Fibroblast of pulmonary artery (primary cell): Measurements from ENCODE around the gene TSC2.

Source experiments
- DNase-seq: peaks from one replicate; pipeline ENCODE4 v3.0.0-alpha.2; 2010; ENCODE audit warnings: low read depth
- H3K4me3 ChIP-seq: replicated peaks from 2 replicates; pipeline ENCODE4 v1.5.1; 2011; ENCODE audit warnings: low read depth, mild to moderate bottlenecking, control low read depth, low read length, moderate library complexity
- CTCF ChIP-seq: IDR thresholded peaks from 2 replicates; pipeline ENCODE4 v1.5.1; 2011; ENCODE audit warnings: mild to moderate bottlenecking, control low read depth, low read length, inconsistent platforms; ENCODE audit errors: missing control alignments

The TSC2 gene

GRCh38 chr16:2001456-2002355 lies 46.1 kb upstream of the TSC2 start:
- no peak for DNase-seq
- no peak for TF ChIP-seq CTCF
- no peak overlapping the region for H3K4me3 ChIP-seq

- no peak for DNase-seq
- H3K4me3 ChIP-seq = no peak overlapping the region
- TF ChIP-seq CTCF = no peak
Observed at GRCh38 chr16:2002406-2003230, 45.2 kb upstream of the TSC2 start.

GRCh38 chr16:2003231-2003826 lies 44.5 kb upstream of the TSC2 start:
- TF ChIP-seq CTCF = no peak
- no peak overlapping the region for H3K4me3 ChIP-seq
- no peak for DNase-seq

GRCh38 chr16:2003827-2004641 lies 43.8 kb upstream of the TSC2 start:
- peak; percentile 84 for DNase-seq
- no peak overlapping the region for H3K4me3 ChIP-seq
- TF ChIP-seq CTCF = peak; percentile 89

- no peak overlapping the region for H3K4me3 ChIP-seq
- TF ChIP-seq CTCF = no peak
- no peak for DNase-seq
Observed at GRCh38 chr16:2004795-2005517, 42.8 kb upstream of the TSC2 start.

GRCh38 chr16:2005646-2006045 lies 42.1 kb upstream of the TSC2 start:
- no peak overlapping the region for H3K4me3 ChIP-seq
- TF ChIP-seq CTCF = no peak
- no peak for DNase-seq
